SK-N-SH (cell line): Measurements from ENCODE around the gene NTRK2. TPM values are rescaled to one million over a fixed set of nuclear protein-coding genes. Genes with fewer than 3 reads are reported as not detected.

Source experiments
- CTCF ChIA-PET: fragments of 300-600, 350-600 bp; formaldehyde crosslinking; extraction: SDS; loops from one replicate; lab custom pipeline; 2021; lab: Yijun Ruan, JAX
- POLR2A ChIA-PET: fragments of 350-600 bp; sonication (Branson Sonifier 250); formaldehyde crosslinking; extraction: SDS; loops from one replicate; lab custom pipeline; 2020; ENCODE audit warnings: antibody characterized with exemption, inconsistent platforms; lab: Yijun Ruan, JAX
- DNase-seq: peaks from one replicate; pipeline ENCODE4 v3.0.0; 2012
- H2AFZ ChIP-seq: fragments of 200-600 bp; sonication (generic); 2 replicates; pipeline ENCODE4 v1.8.1; 2016; ENCODE audit warnings: antibody characterized with exemption, mild to moderate bottlenecking, low read depth
- H3F3A ChIP-seq: fragments of 200-600 bp; sonication (generic); replicated peaks from 2 replicates; pipeline ENCODE3; 2016; ENCODE audit warnings: antibody characterized with exemption, mild to moderate bottlenecking; ENCODE audit not compliant: insufficient read depth
- H3K27ac ChIP-seq, 2 experiments: fragments of 200-500 bp in 1 of 2; fragments of 200-600 bp in 1 of 2; sonication (Bioruptor generic) in 1 of 2; sonication (generic), shearing (Covaris generic) in 1 of 2; 2 replicates each; pipeline versions ENCODE4 v1.5.1 to v1.6.1; 2014 to 2016; ENCODE audit warnings: low read depth in 2 of 2, inconsistent platforms in 1 of 2, low read length in 1 of 2, mild to moderate bottlenecking in 1 of 2, mixed read lengths in 1 of 2
- H3K27me3 ChIP-seq: fragments of 200-600 bp; sonication (generic), shearing (Covaris generic); 2 replicates; pipeline ENCODE4 v1.6.1; 2016; ENCODE audit warnings: mixed run types; ENCODE audit not compliant: insufficient read depth
- H3K36me3 ChIP-seq, 2 experiments: fragments of 200-500 bp in 1 of 2; fragments of 200-600 bp in 1 of 2; sonication (Bioruptor generic) in 1 of 2; sonication (generic) in 1 of 2; replicated peaks in 1 of 2; 2 replicates each; pipeline versions ENCODE3 to v1.5.1; 2014 to 2016; ENCODE audit warnings: low read length in 1 of 2, mild to moderate bottlenecking in 1 of 2; ENCODE audit not compliant: insufficient read depth in 2 of 2, control insufficient read depth in 1 of 2
- H3K4me1 ChIP-seq, 2 experiments: fragments of 200-500 bp in 1 of 2; fragments of 200-600 bp in 1 of 2; sonication (Bioruptor generic) in 1 of 2; sonication (generic), shearing (Covaris generic) in 1 of 2; 2 replicates each; pipeline versions ENCODE4 v1.5.1 to v1.6.1; 2014 to 2016; ENCODE audit warnings: low read depth in 1 of 2, low read length in 1 of 2, mixed run types in 1 of 2; ENCODE audit not compliant: insufficient read depth in 2 of 2, control insufficient read depth in 1 of 2
- H3K4me2 ChIP-seq: fragments of 200-600 bp; sonication (generic), shearing (Covaris generic); 2 replicates; pipeline ENCODE4 v1.6.1; 2017; ENCODE audit warnings: mixed run types
- H3K4me3 ChIP-seq, 2 experiments: fragments of 200-500 bp in 1 of 2; fragments of 200-600 bp in 1 of 2; sonication (Bioruptor generic) in 1 of 2; sonication (generic), shearing (Covaris generic) in 1 of 2; 2 replicates each; pipeline versions ENCODE4 v1.5.1 to v1.8.1; 2014 to 2016; ENCODE audit warnings: low read depth in 2 of 2, inconsistent platforms in 1 of 2, low read length in 1 of 2, mild to moderate bottlenecking in 1 of 2, mixed read lengths in 1 of 2, moderate library complexity in 1 of 2
- H3K79me2 ChIP-seq: fragments of 200-600 bp; sonication (generic); 2 replicates; pipeline ENCODE4 v1.8.1; 2017; ENCODE audit warnings: mild to moderate bottlenecking; ENCODE audit not compliant: insufficient read depth
- H3K9ac ChIP-seq: fragments of 200-600 bp; sonication (generic); 2 replicates; pipeline ENCODE4 v1.6.1; 2017; ENCODE audit warnings: mixed run types
- H3K9me2 ChIP-seq: fragments of 200-600 bp; sonication (generic); 2 replicates; pipeline ENCODE4 v1.6.1; 2017; ENCODE audit warnings: mixed run types
- H3K9me3 ChIP-seq: fragments of 200-600 bp; sonication (generic); 2 replicates; pipeline ENCODE4 v1.6.1; 2017; ENCODE audit warnings: mixed run types, mild to moderate bottlenecking, moderate library complexity
- H4K20me1 ChIP-seq: fragments of 200-600 bp; sonication (generic); 2 replicates; pipeline ENCODE4 v1.6.1; 2017; ENCODE audit warnings: mild to moderate bottlenecking, mixed run types; ENCODE audit not compliant: insufficient read depth
- CTCF ChIP-seq: fragments of 200-600 bp; sonication (generic); IDR thresholded peaks from 2 replicates; pipeline ENCODE4 v1.6.1; 2017; ENCODE audit warnings: antibody characterized with exemption, mild to moderate bottlenecking, moderate library complexity
- IRF3 ChIP-seq: fragments of 150-350 bp; IDR thresholded peaks from 2 replicates; pipeline ENCODE4 v1.6.1; 2016; ENCODE audit warnings: mild to moderate bottlenecking, low read depth, low read length
- MXI1 ChIP-seq: IDR thresholded peaks from 2 replicates; pipeline ENCODE4 v1.6.1; 2012; ENCODE audit warnings: mild to moderate bottlenecking, low read depth, low read length, improper control_type of control experiment
- NRF1 ChIP-seq: IDR thresholded peaks from 2 replicates; pipeline ENCODE4 v1.6.1; 2012; ENCODE audit warnings: low read depth, mild to moderate bottlenecking, low read length
- REST ChIP-seq: IDR thresholded peaks from 2 replicates; pipeline ENCODE4 v1.6.1; 2012; ENCODE audit warnings: mild to moderate bottlenecking, low read depth, low read length, moderate library complexity
- SIN3A ChIP-seq: IDR thresholded peaks from 2 replicates; pipeline ENCODE4 v1.6.1; 2012; ENCODE audit warnings: low read depth, mild to moderate bottlenecking, low read length, moderate library complexity, borderline replicate concordance
- SMC3 ChIP-seq: IDR thresholded peaks from 2 replicates; pipeline ENCODE4 v1.6.1; 2012; ENCODE audit warnings: low read depth, low read length, improper control_type of control experiment
- WGBS: methylation state at CpG from one replicate; pipeline ENCODE4 v1.1.6; 2017; ENCODE audit warnings: low lambda C conversion rate; 5-methylcytosine and 5-hydroxymethylcytosine counted together
- polyA plus RNA-seq, 3 experiments: library from polyadenylated mRNA; depleted of rRNA; stranded (reverse); fragments of >200 nt; gene quantifications; 2 replicates each; pipeline ENCODE4 v1.2.3, GENCODE V29; 2012

NTRK2 gene
- polyA plus RNA-seq, 1 of the 3 experiments (the other 2 are of a cell fraction) = 0.05 TPM

GRCh38 chr9:84880835-84881234 lies 211.3 kb downstream of the NTRK2 start:
- 61% methylated on average over 2 of the region's 2 CpGs for WGBS
- POLR2A ChIA-PET = no interaction called here

More at GRCh38 chr9:84880835-84881234, 211.3 kb downstream of the NTRK2 start:
- Histone ChIP-seq H3K27ac (no peak overlapping the region), H3K9me2 (no peaks in the 10 kb centered on the region), H3K27me3 (no peaks in the 10 kb centered on the region), H3K4me1 (no peaks in the 10 kb centered on the region), H4K20me1 (no peaks in the 10 kb centered on the region), H3F3A (no peaks in the 10 kb centered on the region), H3K4me3 (no peak overlapping the region), H3K9ac (no peak overlapping the region), H3K79me2 (no peaks in the 10 kb centered on the region), H3K9me3 (no peaks in the 10 kb centered on the region), H2AFZ (no peak overlapping the region), H3K36me3 (no peaks in the 10 kb centered on the region), H3K4me2 (no peak overlapping the region)
- no peak for TF ChIP-seq SIN3A
- TF ChIP-seq IRF3 = no peak
- TF ChIP-seq REST = no peak
- TF ChIP-seq NRF1 = no peak
- no peak for TF ChIP-seq CTCF
- TF ChIP-seq MXI1 = no peak
- no peak for TF ChIP-seq SMC3
- DNase-seq = no peak
- CTCF ChIA-PET = no interaction called here
